HG03039 (cell line): ENCODE measurements around the gene XRCC2.
"Not testable (repeated sequence)": the region's sequence is repeated elsewhere in the genome, so short reads cannot be mapped to it uniquely, and the experiment has no call there.

Experiments used
- ATAC-seq: cut with Tn5 transposase; IDR thresholded peaks from one replicate; pipeline ENCODE4 v1.9.1; 2021; ENCODE audit warnings: mild to moderate bottlenecking, moderate library complexity; ENCODE audit not compliant: unreplicated experiment

XRCC2 gene

GRCh38 chr7:152666078-152666477, 9.9 kb downstream of the XRCC2 start:
- ATAC-seq: no peak

- no peak for ATAC-seq
Measured at GRCh38 chr7:152664636-152665035, 11.3 kb downstream of the XRCC2 start.

GRCh38 chr7:152663931-152664330, 12.0 kb downstream of the XRCC2 start:
- ATAC-seq: no peak

- ATAC-seq: no peak
Measured at GRCh38 chr7:152663148-152663740, 12.7 kb downstream of the XRCC2 start.

GRCh38 chr7:152661479-152661878, 14.5 kb downstream of the XRCC2 start:
- ATAC-seq: no peak

- ATAC-seq: no peak
Measured at GRCh38 chr7:152660021-152660420, 15.9 kb downstream of the XRCC2 start.

- ATAC-seq: no peak
Measured at GRCh38 chr7:152654971-152655370, 21.0 kb downstream of the XRCC2 start.

- no peak for ATAC-seq
Measured at GRCh38 chr7:152649220-152649619, 26.7 kb downstream of the XRCC2 start.

- no peak for ATAC-seq
Measured at GRCh38 chr7:152647009-152647408, 28.9 kb downstream of the XRCC2 start.

GRCh38 chr7:152646579-152646978, 29.4 kb downstream of the XRCC2 start:
- ATAC-seq: not testable (repeated sequence)

- ATAC-seq: no peak
Measured at GRCh38 chr7:152643979-152644559, 31.9 kb downstream of the XRCC2 start.

GRCh38 chr7:152641384-152641783, 34.6 kb downstream of the XRCC2 start:
- ATAC-seq: no peak

- no peak for ATAC-seq
Measured at GRCh38 chr7:152640829-152641228, 35.1 kb downstream of the XRCC2 start.

GRCh38 chr7:152637920-152638580, 37.9 kb downstream of the XRCC2 start:
- no peak for ATAC-seq

- no peak for ATAC-seq
Measured at GRCh38 chr7:152637161-152637560, 38.8 kb downstream of the XRCC2 start.

GRCh38 chr7:152636441-152636840, 39.5 kb downstream of the XRCC2 start:
- ATAC-seq: no peak

- ATAC-seq: no peak
Measured at GRCh38 chr7:152633504-152633903, 42.4 kb downstream of the XRCC2 start.

GRCh38 chr7:152633072-152633471, 42.9 kb downstream of the XRCC2 start:
- ATAC-seq: no peak

GRCh38 chr7:152628772-152629171, 47.2 kb downstream of the XRCC2 start:
- ATAC-seq: not testable (repeated sequence)

- no peak for ATAC-seq
Measured at GRCh38 chr7:152624228-152624627, 51.7 kb downstream of the XRCC2 start.

GRCh38 chr7:152621426-152621825, 54.5 kb downstream of the XRCC2 start:
- ATAC-seq: no peak

- no peak for ATAC-seq
Measured at GRCh38 chr7:152619027-152619739, 56.8 kb downstream of the XRCC2 start.
